OCI-LY1 (cell line): ENCODE measurements around the gene PRLHR.

ENCODE experiments used
- H2AFZ ChIP-seq: fragments of 200-600 bp; sonication (generic), shearing (Covaris generic); 2 replicates; pipeline ENCODE4 v1.6.0; 2014; ENCODE audit warnings: antibody characterized with exemption, mild to moderate bottlenecking, low read length
- H3F3A ChIP-seq: fragments of 200-600 bp; sonication (generic), shearing (Covaris generic); 2 replicates; pipeline ENCODE4 v1.6.0; 2014; ENCODE audit warnings: mild to moderate bottlenecking, antibody characterized with exemption, low read length, moderate library complexity; ENCODE audit not compliant: insufficient read depth
- H3K27ac ChIP-seq: fragments of 200-600 bp; sonication (generic); 2 replicates; pipeline ENCODE4 v1.5.1; 2014; ENCODE audit warnings: low read length, mixed run types, mild to moderate bottlenecking, low read depth; ENCODE audit not compliant: poor library complexity, severe bottlenecking
- H3K27me3 ChIP-seq: fragments of 200-600 bp; sonication (generic); 2 replicates; pipeline ENCODE4 v1.6.0; 2014; ENCODE audit warnings: antibody characterized with exemption, mild to moderate bottlenecking, low read length, moderate library complexity; ENCODE audit not compliant: insufficient read depth
- H3K36me3 ChIP-seq: fragments of 200-600 bp; sonication (generic); 2 replicates; pipeline ENCODE4 v1.6.1; 2014; ENCODE audit warnings: mild to moderate bottlenecking, antibody characterized with exemption, low read length, moderate library complexity, mixed read lengths; ENCODE audit not compliant: insufficient read depth
- H3K4me1 ChIP-seq: fragments of 200-600 bp; sonication (generic); 2 replicates; pipeline ENCODE4 v1.5.1; 2014; ENCODE audit warnings: mild to moderate bottlenecking, low read length, moderate library complexity; ENCODE audit not compliant: insufficient read depth, severe bottlenecking
- H3K4me2 ChIP-seq: fragments of 200-600 bp; sonication (generic), shearing (Covaris generic); 2 replicates; pipeline ENCODE4 v1.6.1; 2014; ENCODE audit warnings: low read length
- H3K4me3 ChIP-seq: fragments of 200-600 bp; sonication (generic); 2 replicates; pipeline ENCODE4 v1.5.1; 2014; ENCODE audit warnings: low read length, low read depth, mild to moderate bottlenecking, mixed read lengths; ENCODE audit not compliant: poor library complexity, severe bottlenecking
- H3K79me2 ChIP-seq: fragments of 200-600 bp; shearing (Covaris generic); 2 replicates; pipeline ENCODE4 v1.6.1; 2016; ENCODE audit warnings: mixed run types, low read length, mixed read lengths; ENCODE audit not compliant: insufficient read depth
- H3K9ac ChIP-seq: fragments of 200-600 bp; sonication (generic), shearing (Covaris generic); 2 replicates; pipeline ENCODE4 v1.6.1; 2014; ENCODE audit warnings: mild to moderate bottlenecking, low read length, mixed read lengths
- H3K9me2 ChIP-seq: fragments of 200-600 bp; sonication (generic), shearing (Covaris generic); 2 replicates; pipeline ENCODE4 v1.6.1; 2014; ENCODE audit warnings: low read depth, mild to moderate bottlenecking, low read length, mixed read lengths
- H3K9me3 ChIP-seq: fragments of 200-600 bp; shearing (Covaris generic); 2 replicates; pipeline ENCODE4 v1.6.1; 2014; ENCODE audit warnings: low read length, mixed read lengths
- H4K20me1 ChIP-seq: fragments of 200-600 bp; sonication (generic), shearing (Covaris generic); 2 replicates; pipeline ENCODE4 v1.6.0; 2016; ENCODE audit warnings: mild to moderate bottlenecking, low read length; ENCODE audit not compliant: insufficient read depth
- CTCF ChIP-seq: fragments of 200-600 bp; sonication (generic), shearing (Covaris generic); IDR thresholded peaks from 2 replicates; pipeline ENCODE4 v1.5.1; 2017; ENCODE audit warnings: mild to moderate bottlenecking, antibody characterized with exemption, low read length, moderate library complexity, mixed read lengths
- EZH2 ChIP-seq: fragments of 200-600 bp; sonication (generic), shearing (Covaris generic); IDR thresholded peaks from 2 replicates; pipeline ENCODE4 v1.8.0; 2017; ENCODE audit warnings: borderline replicate concordance, mixed run types, mild to moderate bottlenecking, antibody characterized with exemption, low read length, moderate library complexity, mixed read lengths

PRLHR gene

GRCh38 chr10:118580702-118581101 lies 14.7 kb downstream of the PRLHR start:
- Histone ChIP-seq H3K4me1 (no peaks in the 10 kb centered on the region), H2AFZ (no peak overlapping the region), H3K9me3 (no peaks in the 10 kb centered on the region), H3K9ac (no peak overlapping the region), H3K4me3 (no peak overlapping the region), H3K9me2 (no peaks in the 10 kb centered on the region), H3K27me3 (no peaks in the 10 kb centered on the region), H4K20me1 (no peaks in the 10 kb centered on the region), H3K4me2 (no peak overlapping the region), H3K36me3 (no peaks in the 10 kb centered on the region), H3F3A (no peaks in the 10 kb centered on the region), H3K27ac (no peak overlapping the region), H3K79me2 (no peaks in the 10 kb centered on the region)
- TF ChIP-seq CTCF (no peak), EZH2 (no peak)

- no peak overlapping the region for H3K4me2 ChIP-seq
- no peak for TF ChIP-seq CTCF
- no peak for TF ChIP-seq EZH2
- no peak overlapping the region for H3K9ac ChIP-seq
- H3K4me1 ChIP-seq, result no peaks in the 10 kb centered on the region
- no peaks in the 10 kb centered on the region for H3K27me3 ChIP-seq
- H4K20me1 ChIP-seq, result no peaks in the 10 kb centered on the region
- no peaks in the 10 kb centered on the region for H3F3A ChIP-seq
- no peaks in the 10 kb centered on the region for H3K36me3 ChIP-seq
- no peaks in the 10 kb centered on the region for H3K79me2 ChIP-seq
- H3K9me2 ChIP-seq, result no peaks in the 10 kb centered on the region
- no peaks in the 10 kb centered on the region for H3K9me3 ChIP-seq
- no peak overlapping the region for H3K4me3 ChIP-seq
- H3K27ac ChIP-seq, result no peak overlapping the region
- H2AFZ ChIP-seq, result no peak overlapping the region
Observed at GRCh38 chr10:118573512-118573911, 21.9 kb downstream of the PRLHR start.

GRCh38 chr10:118572256-118573041 lies 23.0 kb downstream of the PRLHR start:
- Histone ChIP-seq H3K4me3 (no peak overlapping the region), H4K20me1 (no peaks in the 10 kb centered on the region)

More at GRCh38 chr10:118572256-118573041, 23.0 kb downstream of the PRLHR start:
- TF ChIP-seq CTCF (no peak), EZH2 (no peak)
- Histone ChIP-seq H3K4me2 (no peak overlapping the region), H3F3A (no peaks in the 10 kb centered on the region), H3K79me2 (no peaks in the 10 kb centered on the region), H3K27ac (no peak overlapping the region), H3K9ac (no peak overlapping the region), H3K27me3 (no peaks in the 10 kb centered on the region), H3K9me3 (no peaks in the 10 kb centered on the region), H3K9me2 (no peaks in the 10 kb centered on the region), H3K36me3 (no peaks in the 10 kb centered on the region), H2AFZ (no peak overlapping the region), H3K4me1 (no peaks in the 10 kb centered on the region)
